Uterus (tissue), 4 donors: ENCODE results near the gene ELOVL2. TPM values are rescaled to one million over a fixed set of nuclear protein-coding genes. Genes with fewer than 3 reads are reported as not detected.

Experiments
- DNase-seq, 2 donors: peaks; one replicate each; pipeline ENCODE4 v3.0.0-alpha.2; 2019 to 2020
- H3K27ac ChIP-seq, 2 donors: fragments of 200-600 bp; sonication (generic); 1 replicate in 1 of 2; 2 replicates in 1 of 2; pipeline ENCODE4 v1.5.1; 2016 to 2018
- H3K27me3 ChIP-seq, 2 donors: fragments of 200-600 bp; sonication (generic); one replicate each; pipeline ENCODE4 v1.5.1; 2018 to 2019; ENCODE audit warnings: control low read depth in 1 of 2
- H3K36me3 ChIP-seq, 2 donors: fragments of 200-600 bp; sonication (generic); one replicate each; pipeline ENCODE4 v1.5.1; 2019; ENCODE audit warnings: control low read depth in 1 of 2
- H3K4me1 ChIP-seq, 2 donors: fragments of 200-600 bp; sonication (generic); one replicate each; pipeline ENCODE4 v1.5.1; 2018 to 2019; ENCODE audit warnings: control low read depth in 1 of 2
- H3K4me3 ChIP-seq, 2 donors: fragments of 200-600 bp; sonication (generic); 1 replicate in 1 of 2; 2 replicates in 1 of 2; pipeline ENCODE4 v1.5.1; 2018 to 2019; ENCODE audit warnings: mild to moderate bottlenecking in 1 of 2
- H3K9me3 ChIP-seq, 2 donors: fragments of 200-600 bp; sonication (generic); one replicate each; pipeline ENCODE4 v1.5.1; 2019; ENCODE audit warnings: control low read depth in 1 of 2
- CTCF ChIP-seq, 4 experiments: fragments of 200-600 bp in 2 of 4; fragments of 450-650 bp in 2 of 4; sonication (generic) in 2 of 4; IDR thresholded peaks; one replicate each; pipeline ENCODE4 v1.5.1; 2016 to 2019; ENCODE audit warnings: antibody characterized with exemption in 4 of 4, mild to moderate bottlenecking in 2 of 4, moderate library complexity in 1 of 4
- POLR2A ChIP-seq, 2 donors: fragments of 450-650 bp; IDR thresholded peaks; one replicate each; pipeline ENCODE4 v1.6.1; 2016; ENCODE audit warnings: antibody characterized with exemption in 2 of 2, mild to moderate bottlenecking in 1 of 2, moderate library complexity in 1 of 2
- intact Hi-C: fragments of 100-400 bp; cut with DNase I; formaldehyde crosslinking; loops from one replicate; pipeline ENCODE4 v1.15.1; 2023; ENCODE audit warnings: low total_unique reads
- total RNA-seq, 4 donors: library from RNA; depleted of rRNA in 3 of 4; stranded (reverse); fragments of >200 nt in 3 of 4; gene quantifications; one replicate each; pipeline versions ENCODE4 v1.1.0 to v1.2.4, GENCODE V29; 2014 to 2023
- donor health status: DM: yes; HTN: yes; CAD: no.

Gene ELOVL2
- total RNA-seq, 4 donors from 2014 or later = 0.09 to 3.5 TPM; not detected in 2

DNA sequence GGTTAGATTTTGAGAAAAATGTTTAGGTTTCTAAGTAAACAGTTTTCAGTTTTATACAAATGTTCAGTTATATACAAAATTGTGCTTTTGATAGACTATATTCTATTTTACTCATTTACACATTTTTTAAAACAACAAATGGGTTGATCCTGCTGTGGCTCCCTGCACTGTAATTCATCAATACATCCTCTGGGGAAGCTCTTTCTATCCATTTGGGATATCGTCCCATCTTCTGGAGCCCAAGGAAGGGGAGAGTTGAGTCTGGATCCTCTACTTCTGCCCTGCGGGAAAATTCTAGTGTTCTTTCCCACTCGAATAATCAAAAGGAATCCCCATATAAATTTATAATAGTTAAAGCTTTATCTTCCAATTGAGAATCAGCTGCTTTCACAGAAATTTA lies 82.3 kb downstream of the ELOVL2 start:
- H3K27me3 ChIP-seq = no peaks in the 10 kb centered on the region
- H3K36me3 ChIP-seq = no peaks in the 10 kb centered on the region
- H3K9me3 ChIP-seq = peaks cover 0 to 4% of the 10 kb centered on the region in 2 donors
- no peaks in the 10 kb centered on the region for H3K4me1 ChIP-seq
- intact Hi-C loops = no loop called here
- DNase-seq = no peak
- no peak overlapping the region for H3K4me3 ChIP-seq
- TF ChIP-seq POLR2A (IDR thresholded peaks at IDR 0.05) = no peak
- no peak for TF ChIP-seq CTCF (IDR thresholded peaks at IDR 0.05)
- H3K27ac ChIP-seq = no peak overlapping the region

GRCh38 chr6:10960171-10960570 lies 83.9 kb downstream of the ELOVL2 start:
- H3K9me3 ChIP-seq = no peaks in the 10 kb centered on the region
- TF ChIP-seq CTCF (IDR thresholded peaks at IDR 0.05) (no peak), POLR2A (IDR thresholded peaks at IDR 0.05) (no peak)
- no peaks in the 10 kb centered on the region for H3K4me1 ChIP-seq
- no peak overlapping the region for H3K27ac ChIP-seq
- no peaks in the 10 kb centered on the region for H3K27me3 ChIP-seq
- no peaks in the 10 kb centered on the region for H3K36me3 ChIP-seq
- intact Hi-C loops = no loop called here
- H3K4me3 ChIP-seq = no peak overlapping the region
- DNase-seq = no peak

DNA sequence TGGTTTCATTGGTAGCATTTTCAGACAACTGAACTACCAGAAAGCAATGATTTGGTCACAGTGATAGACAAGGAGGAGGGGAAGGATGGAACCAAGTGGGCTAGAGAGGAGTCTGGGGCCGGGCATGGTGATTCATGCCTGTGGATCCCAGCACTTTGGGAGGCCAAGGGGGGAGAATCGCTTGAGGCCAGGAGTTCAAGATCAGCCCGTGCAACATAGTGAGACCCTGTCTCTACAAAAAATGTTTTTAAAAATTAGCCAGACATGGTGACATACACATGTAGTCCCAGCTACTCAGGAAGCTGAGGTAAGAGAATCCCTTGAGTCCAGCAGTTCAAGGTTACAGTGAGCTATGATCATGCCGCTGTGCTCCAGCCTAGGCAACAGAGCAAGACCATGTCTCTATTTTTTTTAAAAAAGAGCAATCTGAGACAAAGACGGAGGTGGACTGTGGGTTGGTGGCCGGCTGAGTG lies 86.7 kb downstream of the ELOVL2 start:
- H3K36me3 ChIP-seq = no peaks in the 10 kb centered on the region
- no peak for DNase-seq
- no peaks in the 10 kb centered on the region for H3K9me3 ChIP-seq
- intact Hi-C loops = no loop called here
- H3K4me3 ChIP-seq = no peak overlapping the region
- TF ChIP-seq CTCF (IDR thresholded peaks at IDR 0.05) (no peak), POLR2A (IDR thresholded peaks at IDR 0.05) (no peak)
- H3K27me3 ChIP-seq = no peaks in the 10 kb centered on the region
- H3K4me1 ChIP-seq = no peaks in the 10 kb centered on the region
- no peak overlapping the region for H3K27ac ChIP-seq

DNA sequence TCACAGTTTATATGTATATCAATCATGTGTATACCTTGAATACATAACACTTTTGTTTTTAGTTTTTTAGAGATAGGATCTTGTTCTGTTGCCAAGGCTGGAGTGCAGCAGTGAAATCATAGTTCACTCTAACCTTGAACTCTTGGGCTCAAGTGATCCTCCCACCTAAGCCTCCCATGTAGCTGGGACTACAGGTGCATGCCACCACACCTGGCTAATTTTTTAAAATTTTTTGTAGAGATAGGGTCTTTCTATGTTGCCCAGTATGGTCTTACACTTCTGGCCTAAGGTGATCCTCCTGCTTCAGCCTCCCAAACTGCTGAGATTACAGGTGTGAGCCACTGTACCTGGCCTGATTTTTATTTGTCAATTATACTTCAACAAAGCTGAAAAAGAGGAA lies 87.3 kb downstream of the ELOVL2 start:
- H3K27me3 ChIP-seq = no peaks in the 10 kb centered on the region
- TF ChIP-seq CTCF (IDR thresholded peaks at IDR 0.05) (no peak), POLR2A (IDR thresholded peaks at IDR 0.05) (no peak)
- intact Hi-C loops = no loop called here
- H3K4me3 ChIP-seq = no peak overlapping the region
- DNase-seq = no peak
- H3K27ac ChIP-seq = no peak overlapping the region
- no peaks in the 10 kb centered on the region for H3K4me1 ChIP-seq
- H3K9me3 ChIP-seq = no peaks in the 10 kb centered on the region
- H3K36me3 ChIP-seq = no peaks in the 10 kb centered on the region

DNA sequence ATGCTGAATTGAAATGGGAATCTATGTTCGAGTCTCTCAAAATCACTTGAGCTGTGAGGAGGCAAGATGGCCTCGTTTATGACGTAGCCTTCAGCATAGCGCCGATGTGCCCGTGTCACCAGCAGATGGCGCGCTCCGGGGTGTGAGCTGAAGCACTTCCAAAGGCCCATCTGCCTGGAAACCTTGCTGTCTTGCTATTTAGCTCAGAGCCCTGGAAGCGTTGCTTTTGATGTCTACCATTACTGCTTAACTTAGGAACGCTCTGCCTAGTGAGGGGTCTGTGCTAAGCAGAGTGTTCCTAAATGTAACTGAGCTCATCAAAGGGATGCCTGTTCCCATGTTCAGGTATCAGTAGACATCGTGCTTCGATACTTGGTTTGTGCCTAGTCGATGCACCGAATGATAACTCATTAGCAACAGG lies 89.5 kb downstream of the ELOVL2 start:
- intact Hi-C loops = no loop called here
- H3K36me3 ChIP-seq = no peaks in the 10 kb centered on the region
- no peaks in the 10 kb centered on the region for H3K27me3 ChIP-seq
- TF ChIP-seq CTCF (IDR thresholded peaks at IDR 0.05) (peak in 3 of 4 experiments; percentile 20 to 30 (median 29)), POLR2A (IDR thresholded peaks at IDR 0.05) (no peak)
- H3K4me3 ChIP-seq = no peak overlapping the region
- DNase-seq = peak; percentile 23 to 35
- H3K4me1 ChIP-seq = no peaks in the 10 kb centered on the region
- H3K27ac ChIP-seq = no peak overlapping the region
- no peaks in the 10 kb centered on the region for H3K9me3 ChIP-seq
